GM10266 (cell line): ENCODE results near the gene CANT1.

Experiments used
- DNase-seq: peaks from one replicate; pipeline ENCODE4 v3.0.0; 2012; ENCODE audit errors: extremely low spot score
- TF ChIP-seq, protein P1 (sequence below): IDR thresholded peaks from 2 replicates; pipeline ENCODE4 v1.5.1; 2012; ENCODE audit warnings: mild to moderate bottlenecking, low read depth; ENCODE audit not compliant: control insufficient read depth, insufficient read depth; ENCODE audit errors: missing control alignments

CANT1 gene

DNA sequence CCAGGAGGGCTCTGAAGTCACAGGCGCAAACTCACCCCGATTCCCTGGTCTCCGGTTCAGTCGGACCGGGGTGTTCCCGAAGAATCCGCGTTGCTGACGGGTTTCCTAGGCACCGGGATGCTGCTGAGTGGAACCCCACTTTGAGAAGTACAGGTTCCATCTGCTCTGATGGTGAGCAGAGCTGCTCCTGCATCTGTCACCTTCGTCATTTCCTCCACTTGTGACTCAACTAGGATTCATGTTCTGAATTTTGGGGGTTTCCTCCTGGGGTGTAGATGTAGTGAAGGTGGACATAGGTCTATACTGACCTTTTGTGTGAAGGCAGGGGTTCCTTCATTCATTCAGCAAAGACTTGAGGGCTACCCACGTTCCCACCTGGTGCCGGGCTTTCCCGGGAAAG, 54.9 kb downstream of the CANT1 start:
- no peak for DNase-seq
- TF ChIP-seq, protein P1, sequence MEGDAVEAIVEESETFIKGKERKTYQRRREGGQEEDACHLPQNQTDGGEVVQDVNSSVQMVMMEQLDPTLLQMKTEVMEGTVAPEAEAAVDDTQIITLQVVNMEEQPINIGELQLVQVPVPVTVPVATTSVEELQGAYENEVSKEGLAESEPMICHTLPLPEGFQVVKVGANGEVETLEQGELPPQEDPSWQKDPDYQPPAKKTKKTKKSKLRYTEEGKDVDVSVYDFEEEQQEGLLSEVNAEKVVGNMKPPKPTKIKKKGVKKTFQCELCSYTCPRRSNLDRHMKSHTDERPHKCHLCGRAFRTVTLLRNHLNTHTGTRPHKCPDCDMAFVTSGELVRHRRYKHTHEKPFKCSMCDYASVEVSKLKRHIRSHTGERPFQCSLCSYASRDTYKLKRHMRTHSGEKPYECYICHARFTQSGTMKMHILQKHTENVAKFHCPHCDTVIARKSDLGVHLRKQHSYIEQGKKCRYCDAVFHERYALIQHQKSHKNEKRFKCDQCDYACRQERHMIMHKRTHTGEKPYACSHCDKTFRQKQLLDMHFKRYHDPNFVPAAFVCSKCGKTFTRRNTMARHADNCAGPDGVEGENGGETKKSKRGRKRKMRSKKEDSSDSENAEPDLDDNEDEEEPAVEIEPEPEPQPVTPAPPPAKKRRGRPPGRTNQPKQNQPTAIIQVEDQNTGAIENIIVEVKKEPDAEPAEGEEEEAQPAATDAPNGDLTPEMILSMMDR, result no peak

- TF ChIP-seq, protein P1, result no peak
Measured at GRCh38 chr17:78953356-78954350, 55.9 kb downstream of the CANT1 start.

GRCh38 chr17:78952706-78953105, 56.9 kb downstream of the CANT1 start:
- DNase-seq, result no peak
- TF ChIP-seq, protein P1, result no peak

More at GRCh38 chr17:78953356-78954350, 55.9 kb downstream of the CANT1 start:
- no peak for DNase-seq

DNA sequence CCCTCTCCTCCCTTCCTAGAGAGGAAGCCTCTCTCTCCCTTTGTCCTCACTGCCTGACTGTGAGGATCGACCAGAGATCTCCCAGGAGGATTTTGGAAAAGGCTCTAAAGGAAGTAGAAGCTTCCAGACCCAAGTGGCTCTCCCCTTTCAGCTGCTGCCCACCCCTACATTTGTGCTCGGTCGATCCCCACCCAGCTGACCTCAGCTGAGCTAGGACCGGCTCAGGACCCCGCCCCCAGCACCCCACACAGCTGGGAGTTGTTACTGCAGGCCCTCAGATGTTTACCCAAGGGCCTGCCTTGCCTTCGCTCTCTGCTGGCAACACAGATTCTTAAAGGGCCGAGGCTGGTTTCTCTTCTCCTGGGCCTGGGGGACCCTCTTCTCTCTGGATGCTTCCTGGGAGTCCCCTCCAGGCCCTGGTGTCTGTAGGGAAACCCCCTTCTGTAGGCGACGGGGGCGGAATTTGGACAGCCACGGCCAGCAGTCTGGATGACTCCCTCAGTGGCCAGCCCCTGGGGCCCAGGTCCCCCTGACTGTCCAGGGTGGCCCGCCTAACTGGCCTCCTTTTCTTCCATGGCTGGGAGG, 57.5 kb downstream of the CANT1 start:
- TF ChIP-seq, protein P1, result no peak
- DNase-seq, result no peak

DNA sequence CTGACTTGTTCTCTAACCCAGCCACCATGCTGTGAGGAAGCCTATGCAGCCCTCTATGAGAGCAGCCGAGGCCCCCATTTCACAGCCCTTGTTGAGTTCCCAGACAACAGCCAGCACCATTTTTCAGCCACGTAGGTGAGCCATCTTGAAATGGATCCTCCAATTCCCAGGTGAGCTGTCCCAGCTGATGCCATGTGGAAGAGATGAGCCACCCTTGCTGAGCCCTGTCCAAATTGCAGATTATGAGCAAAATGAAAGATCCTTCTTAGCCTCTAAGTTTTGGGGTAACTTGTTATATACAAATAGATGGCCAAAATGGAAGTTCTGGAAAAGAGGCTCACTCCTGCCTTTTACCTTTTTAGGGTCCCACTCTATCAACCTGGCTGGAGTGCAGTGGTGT, 58.7 kb downstream of the CANT1 start:
- TF ChIP-seq, protein P1, result no peak
- no peak for DNase-seq

- TF ChIP-seq, protein P1, result no peak
- DNase-seq, result no peak
Measured at GRCh38 chr17:78947235-78948149, 62.1 kb downstream of the CANT1 start.
